GM20431 (cell line): Measurements from ENCODE around the gene LCA5L.

Source experiments
- in situ Hi-C: fragments of 300-500 bp; cut with MseI, MboI; formaldehyde crosslinking; loops from one replicate; pipeline ENCODE4 v1.15.0; 2020; ENCODE audit warnings: low sequenced_read_pairs; ENCODE audit not compliant: unreplicated experiment

Gene LCA5L

GRCh38 chr21:39445321-39446269 lies at the start of gene LCA5L:
TSS of gene LCA5L (minus strand) at chr21:39445778. CDS start at chr21:39428493, 17,285 bp downstream.
- in situ Hi-C loops = no loop called here

GRCh38 chr21:39489380-39489924 lies 43.9 kb upstream of the LCA5L start:
- in situ Hi-C loops = no loop called here

GRCh38 chr21:39484711-39485276 lies 39.2 kb upstream of the LCA5L start:
- in situ Hi-C loops = no loop called here

DNA sequence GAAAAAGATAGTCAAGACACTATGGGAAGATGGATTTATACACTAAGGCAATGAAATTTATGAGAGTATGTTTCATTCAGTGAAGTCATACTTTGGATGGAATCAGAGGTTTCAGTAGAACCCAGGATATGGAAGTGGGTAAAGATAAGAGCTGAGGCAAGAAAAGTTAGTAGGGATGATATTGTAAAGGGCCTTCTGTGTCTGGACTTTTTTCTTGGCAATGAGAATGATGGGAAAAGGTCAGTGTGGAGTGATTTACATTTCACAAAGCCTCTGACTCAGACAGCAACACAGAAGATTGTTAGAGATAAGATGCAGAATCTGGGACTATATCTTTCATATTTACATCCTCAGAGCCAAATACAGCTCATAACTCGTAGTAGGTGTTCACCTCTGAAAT lies 38.3 kb upstream of the LCA5L start:
- in situ Hi-C loops = no loop called here

- in situ Hi-C loops = no loop called here
These were observed 36.3 kb upstream of the LCA5L start for GRCh38 chr21:39481886-39482285.

DNA sequence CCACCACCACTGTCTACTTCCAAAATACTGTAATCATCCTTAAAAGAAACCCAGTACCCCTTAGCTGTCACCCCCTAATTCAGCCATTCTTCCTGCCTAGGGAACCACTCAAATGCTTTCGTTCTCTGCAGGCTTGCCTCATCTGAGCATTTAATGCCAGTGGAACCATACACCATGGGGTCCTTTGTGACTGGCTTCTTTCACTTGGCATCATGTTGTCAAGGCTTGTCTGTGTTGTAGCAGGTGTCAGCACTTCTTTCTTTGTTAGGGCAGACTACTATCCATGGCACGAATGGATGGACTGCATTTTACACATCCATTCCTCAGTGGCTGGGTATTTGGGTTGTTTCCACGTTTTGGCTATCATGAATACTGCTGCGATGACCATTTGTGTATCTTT lies 34.7 kb upstream of the LCA5L start:
- in situ Hi-C loops = no loop called here

DNA sequence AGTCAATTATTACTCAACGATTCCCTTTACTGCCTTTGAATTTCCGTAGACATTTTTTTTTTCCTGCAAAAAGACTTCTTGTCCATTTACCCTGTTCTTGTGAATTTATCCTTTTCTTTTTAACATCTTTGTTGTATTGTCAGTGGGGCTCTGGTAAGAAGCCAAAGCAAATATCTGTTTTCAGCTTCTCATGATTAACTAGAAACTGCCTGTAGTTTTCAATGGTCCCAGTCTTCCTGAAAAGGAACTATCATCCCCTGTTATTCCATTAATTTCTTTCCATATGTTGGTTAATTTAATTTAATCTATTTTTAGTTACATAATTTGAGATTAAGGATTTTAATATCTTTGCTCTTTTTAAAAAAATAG lies 34.2 kb upstream of the LCA5L start:
- in situ Hi-C loops = no loop called here

DNA sequence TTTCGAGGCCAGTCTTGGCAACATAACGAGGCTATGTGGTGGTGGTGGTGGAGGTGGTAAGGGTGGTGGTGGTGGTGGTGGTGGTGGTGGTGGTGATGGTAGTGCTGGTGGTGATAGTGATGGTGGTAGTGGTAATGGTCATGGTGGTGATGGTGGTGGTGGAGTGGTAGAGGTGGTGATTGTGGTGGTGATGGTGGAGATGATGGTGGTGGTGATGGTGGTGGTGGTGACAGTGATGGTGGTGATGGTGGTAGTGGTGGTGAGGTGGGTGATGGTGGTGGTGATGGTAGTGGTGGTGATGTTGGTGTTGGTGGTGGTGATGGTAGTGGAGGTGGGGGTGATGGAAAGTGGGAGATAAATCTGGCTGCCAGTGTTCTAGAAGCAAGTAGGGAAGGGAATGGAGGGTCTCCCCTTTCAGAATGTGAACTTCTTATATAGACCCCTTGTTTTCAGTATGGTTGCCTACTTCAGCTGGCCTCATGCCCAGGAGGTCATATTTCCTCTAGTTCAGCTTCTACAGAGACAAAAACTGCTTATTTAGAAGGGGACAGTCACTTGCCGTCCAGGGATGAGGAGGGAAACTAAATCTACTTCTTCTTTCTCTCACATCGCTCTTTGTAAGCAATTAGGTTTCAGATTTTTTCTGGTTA lies 33.7 kb upstream of the LCA5L start:
- in situ Hi-C loops = no loop called here

GRCh38 chr21:39474611-39475010 lies 29.0 kb upstream of the LCA5L start:
- in situ Hi-C loops = no loop called here

DNA sequence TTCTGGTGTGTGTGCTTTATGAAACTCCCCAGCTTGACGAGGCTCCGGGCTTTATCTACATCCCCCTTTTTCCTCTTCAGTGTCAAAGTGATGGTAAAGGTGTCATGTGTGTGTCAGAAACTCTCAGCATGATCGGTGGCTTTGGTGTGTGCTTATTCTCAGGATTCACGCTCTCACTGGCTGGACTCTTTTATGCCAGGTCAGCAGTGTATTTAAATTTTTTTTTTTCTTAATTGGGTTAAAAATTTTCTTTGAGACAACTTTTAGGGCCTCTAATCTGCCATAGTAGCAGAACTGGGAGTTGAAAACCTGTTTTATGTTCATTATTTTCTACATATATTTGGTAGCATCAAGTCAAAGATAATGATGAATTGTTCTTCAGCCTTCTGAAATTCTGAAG lies 27.2 kb upstream of the LCA5L start:
- in situ Hi-C loops = no loop called here

DNA sequence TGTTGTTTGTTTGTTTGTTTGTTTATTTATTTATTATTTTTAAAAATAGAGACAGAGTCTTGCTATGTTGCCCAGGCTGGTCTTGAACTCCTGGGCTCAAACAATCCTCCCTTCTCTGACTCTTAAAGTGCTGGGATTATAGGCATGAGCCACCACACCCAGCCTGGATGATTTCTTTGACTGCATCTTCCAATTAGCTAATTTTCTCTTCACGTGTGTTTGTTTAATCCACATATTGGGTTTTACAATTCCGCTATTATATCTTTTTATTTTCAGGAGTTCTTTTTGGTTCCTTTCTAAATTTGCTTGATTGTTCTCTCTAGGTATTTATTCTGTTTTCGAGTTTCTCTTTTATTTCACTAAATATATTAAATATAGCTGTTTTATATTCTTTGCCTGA lies 26.0 kb upstream of the LCA5L start:
- in situ Hi-C loops = no loop called here

GRCh38 chr21:39468559-39468958 lies 23.0 kb upstream of the LCA5L start:
- in situ Hi-C loops = no loop called here

- in situ Hi-C loops = no loop called here
These were observed 22.2 kb upstream of the LCA5L start for GRCh38 chr21:39467746-39468145.

GRCh38 chr21:39466584-39466983 lies 21.0 kb upstream of the LCA5L start:
- in situ Hi-C loops = no loop called here

DNA sequence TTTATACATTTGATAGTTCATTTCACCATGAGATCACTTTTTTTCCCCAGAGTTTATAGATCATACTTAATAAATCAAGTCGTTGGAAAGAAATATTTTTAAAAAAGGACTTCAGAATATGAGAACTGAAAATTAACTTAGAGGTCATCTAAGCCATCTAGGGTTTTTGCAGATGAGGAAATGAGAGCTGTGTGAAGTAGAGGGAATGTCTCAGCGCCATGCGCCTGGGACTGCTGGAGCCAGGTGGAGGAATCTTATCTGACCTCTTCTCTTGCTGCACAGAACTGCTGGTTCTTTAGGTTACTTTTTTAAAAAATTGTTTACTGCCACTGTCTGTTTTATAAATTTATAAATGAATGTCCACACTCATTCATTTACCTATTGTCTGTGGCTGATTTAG lies 17.7 kb upstream of the LCA5L start:
- in situ Hi-C loops = no loop called here

DNA sequence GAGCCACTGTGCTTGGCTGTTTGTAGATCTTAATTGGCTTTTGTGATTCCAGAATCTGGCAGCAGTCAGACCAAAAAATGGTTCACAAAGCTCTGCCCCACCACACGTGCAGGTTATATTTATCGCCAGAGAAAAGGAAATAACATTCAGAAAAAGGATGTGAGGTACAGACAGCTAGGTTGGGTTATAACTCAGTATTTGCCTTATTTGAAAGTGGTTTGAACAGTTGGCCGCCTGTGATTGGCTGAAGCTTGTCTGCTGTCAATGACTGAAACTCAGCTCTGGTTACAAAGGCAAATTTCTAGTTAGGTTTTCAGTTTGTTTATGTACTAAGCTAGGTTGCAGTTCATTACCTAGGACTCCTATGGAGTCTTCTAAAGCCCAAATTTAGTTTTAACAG lies 15.8 kb upstream of the LCA5L start:
- in situ Hi-C loops = no loop called here

DNA sequence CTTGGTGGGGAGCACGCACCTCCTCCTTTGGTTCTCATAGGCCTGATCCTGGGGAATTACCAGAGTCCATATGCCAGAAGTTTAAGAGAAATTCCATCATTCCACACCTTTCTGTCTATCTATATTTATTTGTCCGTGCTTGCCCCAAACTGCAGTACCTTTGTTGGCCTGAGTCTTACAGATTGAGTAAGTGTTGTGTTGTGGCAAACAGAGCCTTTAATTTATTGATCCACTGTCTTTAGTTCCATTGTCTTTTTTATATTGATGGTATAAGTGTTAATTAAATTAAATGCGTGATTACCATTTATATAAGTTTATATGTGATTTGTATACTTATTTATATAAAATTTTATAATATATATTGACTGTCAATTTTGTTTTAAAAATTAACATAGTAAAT lies 11.1 kb upstream of the LCA5L start:
- in situ Hi-C loops = no loop called here

DNA sequence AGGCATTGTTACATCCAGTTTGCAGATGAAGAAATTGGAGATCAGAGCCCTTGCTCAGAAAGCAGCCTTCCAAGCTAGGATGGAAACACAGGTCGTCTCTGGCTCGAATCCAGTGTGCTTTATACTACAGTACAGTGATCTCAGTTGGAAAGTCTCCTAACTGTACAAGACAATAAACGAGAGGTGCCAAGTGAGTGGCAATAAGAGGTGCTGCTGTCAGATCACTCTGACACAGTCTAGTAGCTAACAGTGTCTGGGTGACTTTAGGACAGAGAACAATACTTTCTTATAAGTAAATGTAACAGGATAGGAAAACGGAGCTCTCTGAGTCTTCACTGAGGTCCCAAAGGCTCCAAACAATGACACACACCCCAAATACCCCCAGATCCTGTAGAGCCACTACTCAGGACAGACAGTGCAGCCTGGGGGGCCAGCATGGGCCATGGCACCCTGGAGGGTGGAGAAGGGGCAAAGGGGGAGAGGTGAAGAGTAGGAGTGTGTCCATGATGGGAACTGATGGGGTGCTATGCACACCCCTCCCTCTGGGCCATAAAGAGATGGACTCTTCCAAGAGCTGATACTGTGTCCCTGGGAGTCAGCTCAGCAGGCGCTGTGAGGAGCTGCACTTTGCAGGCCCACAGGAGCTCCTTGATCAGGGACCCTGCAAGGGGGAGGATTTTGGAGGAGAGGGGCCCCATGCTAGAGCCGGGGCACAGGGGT lies 9.5 kb upstream of the LCA5L start:
- in situ Hi-C loops = no loop called here

GRCh38 chr21:39453571-39454179 lies 8.1 kb upstream of the LCA5L start:
- in situ Hi-C loops = no loop called here

DNA sequence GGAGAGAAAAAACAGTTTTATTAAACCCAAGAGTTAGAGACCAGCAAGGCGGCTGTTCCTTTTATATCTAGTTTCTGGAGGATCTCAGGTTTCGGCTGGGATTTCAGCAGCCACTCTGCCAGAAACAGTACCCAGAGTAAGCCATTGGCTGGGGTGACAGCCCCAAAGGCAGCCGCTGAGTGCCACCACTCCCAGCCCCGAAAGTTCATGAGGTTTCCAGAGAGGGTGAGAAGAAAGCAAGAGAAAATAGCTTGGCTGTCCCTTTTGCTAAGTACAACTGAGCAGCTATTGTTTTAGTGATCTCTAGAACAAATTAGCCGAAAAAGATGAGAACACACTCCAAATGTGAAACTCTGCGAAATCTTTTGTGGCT lies 7.4 kb upstream of the LCA5L start:
- in situ Hi-C loops = no loop called here
